HepG2 (cell line): ENCODE results near the gene BRD3. TPM values are rescaled to one million over a fixed set of nuclear protein-coding genes. Genes with fewer than 3 reads are reported as not detected.

Experiments used
- ATAC-seq: fragments of 200-7000 bp; cut with Tn5 transposase; 3 replicates; pipeline ENCODE4 v1.9.1; 2020; ENCODE audit warnings: mild to moderate bottlenecking, moderate library complexity
- BruUV-seq: library from RNA; stranded (reverse); fragments of 400-500 nt; replicated peaks from 2 replicates; lab custom pipeline; 2021; lab: Mats Ljungman, UMichigan
- CTCF ChIA-PET: fragments of 300-600 bp; formaldehyde crosslinking; extraction: SDS; loops from one replicate; lab custom pipeline; 2021; ENCODE audit warnings: low total read pairs, inconsistent platforms, low intra/inter-chr PET ratio; lab: Yijun Ruan, JAX
- POLR2A ChIA-PET: fragments of 350-600 bp; sonication (Branson Sonifier 250); formaldehyde crosslinking; loops from one replicate; lab custom pipeline; 2020; ENCODE audit warnings: antibody characterized with exemption, inconsistent platforms; lab: Yijun Ruan, JAX
- DNase-seq: peaks from one replicate; pipeline ENCODE4 v3.0.0-alpha.2; 2015; ENCODE audit warnings: low spot score
- FAIRE-seq: peaks from 3 replicates; lab custom pipeline; 2011; peaks lifted over from hg19 to GRCh38; lab: Jason Lieb, UNC
- H2AFZ ChIP-seq: one replicate; pipeline ENCODE4 v1.6.1; 2011; ENCODE audit warnings: low read length, inconsistent platforms
- H3K27ac ChIP-seq: fragments of 300-600 bp; 3 replicates; pipeline ENCODE4 v1.8.0; 2011; ENCODE audit warnings: mixed run types, mild to moderate bottlenecking, mixed read lengths, low read length, inconsistent platforms; ENCODE audit not compliant: insufficient read depth; ENCODE audit errors: extremely low read length
- H3K27me3 ChIP-seq, 2 experiments: fragments of 200-600 bp in 1 of 2; 2 replicates in 1 of 2; 3 replicates in 1 of 2; pipeline versions ENCODE4 v1.6.0 to v1.8.0; 2011; ENCODE audit warnings: low read length in 2 of 2, mild to moderate bottlenecking in 2 of 2, moderate library complexity in 2 of 2, inconsistent platforms in 1 of 2; ENCODE audit not compliant: insufficient read depth in 2 of 2, control insufficient read depth in 1 of 2
- H3K36me3 ChIP-seq, 2 experiments: fragments of 200-600 bp in 1 of 2; replicated peaks in 1 of 2; 2 replicates in 1 of 2; 3 replicates in 1 of 2; pipeline versions ENCODE4 v1.5.1 to v1.8.0; 2011; ENCODE audit warnings: low read length in 2 of 2, inconsistent platforms in 1 of 2; ENCODE audit not compliant: insufficient read depth in 2 of 2, control insufficient read depth in 1 of 2
- H3K4me1 ChIP-seq: 2 replicates; pipeline ENCODE4 v1.5.1; 2012; ENCODE audit warnings: low read length, inconsistent platforms; ENCODE audit not compliant: insufficient read depth
- H3K4me2 ChIP-seq: 2 replicates; pipeline ENCODE4 v1.6.0; 2011; ENCODE audit warnings: low read depth, low read length, inconsistent platforms
- H3K4me3 ChIP-seq, 3 experiments: fragments of 200-600 bp in 1 of 3; sonication (generic), shearing (Covaris generic) in 1 of 3; replicated peaks in 1 of 3; 2 replicates each; pipeline ENCODE4 v1.5.1; 2011 to 2016; ENCODE audit warnings: low read length in 3 of 3, inconsistent platforms in 2 of 3, low read depth in 2 of 3, mild to moderate bottlenecking in 2 of 3, control low read depth in 1 of 3, mixed read lengths in 1 of 3; ENCODE audit not compliant: insufficient read depth in 1 of 3
- H3K79me2 ChIP-seq: one replicate; pipeline ENCODE4 v1.6.1; 2011; ENCODE audit warnings: low read length, inconsistent platforms; ENCODE audit not compliant: insufficient read depth
- H3K9ac ChIP-seq: 2 replicates; pipeline ENCODE4 v1.6.0; 2011; ENCODE audit warnings: mild to moderate bottlenecking, low read depth, low read length, inconsistent platforms; ENCODE audit not compliant: insufficient read depth
- H3K9me3 ChIP-seq: 2 replicates; pipeline ENCODE4 v1.5.1; 2012; ENCODE audit warnings: mild to moderate bottlenecking, low read length
- H4K20me1 ChIP-seq: 2 replicates; pipeline ENCODE4 v1.6.0; 2011; ENCODE audit warnings: inconsistent platforms, mild to moderate bottlenecking, low read length, moderate library complexity; ENCODE audit not compliant: insufficient read depth
- BRD4 ChIP-seq: sonication (generic); formaldehyde crosslinking; IDR thresholded peaks from 2 replicates; pipeline ENCODE4 v1.4.0; 2020; ENCODE audit warnings: missing genetic modification reagents
- GTF3A ChIP-seq: sonication (generic); formaldehyde crosslinking; conservative IDR thresholded peaks from 2 replicates; pipeline ENCODE4 v1.4.0; 2020; ENCODE audit warnings: mild to moderate bottlenecking, missing genetic modification reagents
- IRF9 ChIP-seq: sonication (generic); formaldehyde crosslinking; IDR thresholded peaks from 2 replicates; pipeline ENCODE4 v1.8.0; 2022; ENCODE audit warnings: missing genetic modification reagents, mild to moderate bottlenecking, borderline replicate concordance
- NFKBIZ ChIP-seq: IDR thresholded peaks from 2 replicates; pipeline ENCODE4 v1.6.1; 2018; ENCODE audit warnings: missing genetic modification reagents, missing compliant biosample characterization
- NRL ChIP-seq: sonication (generic); formaldehyde crosslinking; IDR thresholded peaks from 2 replicates; pipeline ENCODE4 v1.5.0; 2020; ENCODE audit warnings: missing genetic modification reagents, mild to moderate bottlenecking, moderate library complexity, borderline replicate concordance
- SPEN ChIP-seq: sonication (generic); formaldehyde crosslinking; IDR thresholded peaks from 2 replicates; pipeline ENCODE4 v1.5.1; 2020; ENCODE audit warnings: low read depth, mild to moderate bottlenecking, missing genetic modification reagents
- ZMYM4 ChIP-seq: sonication (generic); formaldehyde crosslinking; IDR thresholded peaks from 2 replicates; pipeline ENCODE4 v1.8.1; 2023; ENCODE audit warnings: mild to moderate bottlenecking, missing genetic modification reagents
- ZNF18 ChIP-seq: sonication (generic); formaldehyde crosslinking; IDR thresholded peaks from 2 replicates; pipeline ENCODE4 v1.8.0; 2022; ENCODE audit warnings: mild to moderate bottlenecking, missing genetic modification reagents; ENCODE audit not compliant: insufficient replicate concordance
- ZNF225 ChIP-seq: sonication (generic); formaldehyde crosslinking; IDR thresholded peaks from 2 replicates; pipeline ENCODE4 v1.4.0; 2020; ENCODE audit warnings: mild to moderate bottlenecking, missing genetic modification reagents
- ZNF296 ChIP-seq: sonication (generic); formaldehyde crosslinking; conservative IDR thresholded peaks from 2 replicates; pipeline ENCODE4 v1.5.0; 2020; ENCODE audit warnings: mild to moderate bottlenecking, missing genetic modification reagents
- ZNF788 ChIP-seq: sonication (generic); formaldehyde crosslinking; IDR thresholded peaks from 2 replicates; pipeline ENCODE4 v1.5.0; 2020; ENCODE audit warnings: mild to moderate bottlenecking, missing genetic modification reagents, borderline replicate concordance
- WGBS: methylation state at CpG from one replicate; pipeline ENCODE4 v1.1.6; 2017; ENCODE audit warnings: low lambda C conversion rate; 5-methylcytosine and 5-hydroxymethylcytosine counted together
- in situ Hi-C: cut with HindIII; loops from 2 replicates; pipeline ENCODE4 v1.10.0; 2017; ENCODE audit warnings: low pct_unique_long_range_greater_than_20kb; ENCODE audit not compliant: extremely low pct_ligation_motif_present
- intact Hi-C: fragments of 100-400 bp; cut with micrococcal nuclease; formaldehyde crosslinking; loops from one replicate; pipeline ENCODE4 v1.10.0; 2022; ENCODE audit not compliant: unreplicated experiment
- polyA plus RNA-seq, 8 experiments: library from polyadenylated mRNA; depleted of rRNA in 3 of 8; stranded (reverse) in 7 of 8; unstranded in 1 of 8; fragments of >200 nt; fragmentation: Illumina TruSeq in 4 of 8; extraction: Trizol in 4 of 8; gene quantifications; 2 replicates each; pipeline versions ENCODE4 v1.2.1 to v1.2.3, GENCODE V29; 2011 to 2016; ENCODE audit warnings: low read depth in 4 of 8, missing spikeins in 1 of 8, mixed read lengths in 1 of 8; ENCODE audit not compliant: insufficient read depth in 1 of 8
- total RNA-seq, 5 experiments: library from RNA; depleted of rRNA; stranded (reverse); fragments of >200 nt; fragmentation: Illumina TruSeq; extraction: Trizol; gene quantifications; 2 replicates each; pipeline ENCODE4 v1.2.3, GENCODE V29; 2016; ENCODE audit warnings: low read depth in 1 of 5

Gene BRD3
- total and polyA plus RNA-seq, 2 of the 13 experiments (the other 11 are each of a cell fraction or from before 2014, with no cell fraction given) = 5.9 to 12.9 TPM

GRCh38 chr9:133998915-133999595 lies 68.8 kb downstream of the BRD3 start:
- Histone ChIP-seq H3K4me1 (peaks cover 19% of the 10 kb centered on the region), H3K9ac (no peak overlapping the region), H3K27ac (no peak overlapping the region), H3K36me3 (no peaks in the 10 kb centered on the region), H3K4me2 (no peak overlapping the region), H3K4me3 (no peak overlapping the region), H3K27me3 (no peaks in the 10 kb centered on the region; a peak in 1 of 5 replicates), H2AFZ (no peak overlapping the region), H4K20me1 (0 out of 2 replicates have a peak, but pooled peaks cover 4% of the 10 kb centered on the region), H3K79me2 (no peaks in the 10 kb centered on the region), H3K9me3 (no peaks in the 10 kb centered on the region)
- no peak for TF ChIP-seq ZNF296 (CRISPR knock-in tag)
- TF ChIP-seq SPEN = no peak
- TF ChIP-seq ZNF18 (CRISPR knock-in tag) = no peak
- no peak for TF ChIP-seq IRF9 (CRISPR knock-in tag)
- TF ChIP-seq BRD4 = no peak
- TF ChIP-seq ZMYM4 (CRISPR knock-in tag) = no peak
- TF ChIP-seq ZNF225 (CRISPR knock-in tag) = no peak
- no peak for TF ChIP-seq ZNF788 (CRISPR knock-in tag)
- no peak for TF ChIP-seq GTF3A (CRISPR knock-in tag)
- no peak for TF ChIP-seq NFKBIZ (CRISPR knock-in tag)
- TF ChIP-seq NRL (CRISPR knock-in tag) = no peak
- CTCF ChIA-PET = no interaction called here
- intact Hi-C loops (no loop called here), in situ Hi-C loops (no loop called here)
- ATAC-seq (no peak), DNase-seq (no peak), FAIRE-seq (no peak)
- POLR2A ChIA-PET = no interaction called here
- no TSS peak for BruUV-seq
- 91% methylated on average over 1 of the region's 1 CpG for WGBS
